Gastroesophageal sphincter (tissue), 4 donors: ENCODE results near the gene RASGRP4. TPM values are rescaled to one million over a fixed set of nuclear protein-coding genes. Genes with fewer than 3 reads are reported as not detected.

Experiments used
- ATAC-seq: fragments of 150-250 bp; one replicate; pipeline ENCODE4 v1.9.1; 2016; ENCODE audit warnings: mild to moderate bottlenecking, moderate library complexity
- H3K27ac ChIP-seq, 4 donors: fragments of 200-600 bp; sonication (generic) in 3 of 4; 1 replicate in 3 of 4; 2 replicates in 1 of 4; pipeline ENCODE4 v1.5.1; 2016 to 2019
- H3K27me3 ChIP-seq: fragments of 200-600 bp; sonication (generic); one replicate; pipeline ENCODE4 v1.5.1; 2019
- H3K36me3 ChIP-seq, 2 donors: fragments of 200-600 bp; sonication (generic); one replicate each; pipeline ENCODE4 v1.5.1; 2019; ENCODE audit warnings: control low read depth in 1 of 2
- H3K4me1 ChIP-seq, 3 donors: fragments of 200-600 bp; sonication (generic); 1 replicate in 2 of 3; 2 replicates in 1 of 3; pipeline ENCODE4 v1.5.1; 2016 to 2019; ENCODE audit warnings: control low read depth in 2 of 3
- H3K4me3 ChIP-seq, 2 donors: fragments of 200-600 bp; sonication (generic); one replicate each; pipeline ENCODE4 v1.5.1; 2019; ENCODE audit warnings: mild to moderate bottlenecking in 1 of 2, moderate library complexity in 1 of 2
- H3K9me3 ChIP-seq, 3 donors: fragments of 200-600 bp; sonication (generic); one replicate each; pipeline ENCODE4 v1.5.1; 2017 to 2019; ENCODE audit warnings: control low read depth in 2 of 3
- EP300 ChIP-seq: sonication (generic); formaldehyde crosslinking; IDR thresholded peaks from one replicate; pipeline ENCODE4 v1.6.1; 2017; ENCODE audit warnings: antibody characterized with exemption, mild to moderate bottlenecking
- POLR2A ChIP-seq, 2 donors: fragments of 450-650 bp; IDR thresholded peaks; one replicate each; pipeline ENCODE4 v1.6.1; 2017; ENCODE audit warnings: antibody characterized with exemption in 2 of 2, mild to moderate bottlenecking in 2 of 2, moderate library complexity in 1 of 2
- POLR2AphosphoS5 ChIP-seq: sonication (generic); formaldehyde crosslinking; IDR thresholded peaks from one replicate; pipeline ENCODE4 v1.6.1; 2017; ENCODE audit warnings: antibody characterized with exemption
- WGBS, 2 donors: methylation state at CpG; one replicate each; pipeline ENCODE4 v1.1.5; 2018; ENCODE audit warnings: low coverage in 1 of 2; 5-methylcytosine and 5-hydroxymethylcytosine counted together
- total RNA-seq, 4 donors: library from RNA; depleted of rRNA; stranded (reverse); fragments of >200 nt; gene quantifications; one replicate each; pipeline ENCODE4 v1.1.0, GENCODE V29; 2016
- TF ChIP-seq, protein P1 (sequence below), 4 experiments: fragments of 200-600 bp in 2 of 4; fragments of 450-650 bp in 2 of 4; sonication (generic) in 1 of 4; IDR thresholded peaks; one replicate each; pipeline ENCODE4 v1.5.1; 2017 to 2019; ENCODE audit warnings: antibody characterized with exemption in 4 of 4, mild to moderate bottlenecking in 2 of 4, moderate library complexity in 2 of 4

Gene RASGRP4
- total RNA-seq, 4 donors from 2014 or later, result 1.2 to 4.7 (median 4.0) TPM

DNA sequence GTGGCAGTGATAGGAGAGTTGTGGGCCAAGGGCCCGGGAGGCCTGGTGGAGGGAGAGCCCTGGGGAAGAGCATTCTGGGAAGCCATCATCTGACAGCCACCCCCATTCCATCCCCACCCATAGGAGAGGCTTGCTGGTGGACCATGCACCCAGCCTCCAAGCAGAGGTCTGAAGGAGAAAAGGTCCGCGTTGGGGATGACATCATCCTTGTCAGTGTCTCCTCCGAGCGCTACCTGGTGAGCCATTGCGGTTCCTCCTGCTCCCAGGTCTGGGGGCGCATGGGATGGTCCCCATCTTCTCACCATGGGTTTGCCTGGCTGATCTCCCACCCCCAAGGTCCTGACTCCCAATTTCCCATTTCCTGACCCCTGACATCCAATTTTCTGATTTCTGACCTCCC is 18.0 kb upstream of the RASGRP4 start:
- no peak for ATAC-seq
- H3K36me3 ChIP-seq, result no peaks in the 10 kb centered on the region
- 83% methylated on average over 2 of the region's 7 CpGs; no CpG with 5 or more reads in 1 of the 2 donors for WGBS, 2 donors
- no peak overlapping the region for H3K27ac ChIP-seq
- no peak overlapping the region for H3K4me3 ChIP-seq
- TF ChIP-seq, protein P1, sequence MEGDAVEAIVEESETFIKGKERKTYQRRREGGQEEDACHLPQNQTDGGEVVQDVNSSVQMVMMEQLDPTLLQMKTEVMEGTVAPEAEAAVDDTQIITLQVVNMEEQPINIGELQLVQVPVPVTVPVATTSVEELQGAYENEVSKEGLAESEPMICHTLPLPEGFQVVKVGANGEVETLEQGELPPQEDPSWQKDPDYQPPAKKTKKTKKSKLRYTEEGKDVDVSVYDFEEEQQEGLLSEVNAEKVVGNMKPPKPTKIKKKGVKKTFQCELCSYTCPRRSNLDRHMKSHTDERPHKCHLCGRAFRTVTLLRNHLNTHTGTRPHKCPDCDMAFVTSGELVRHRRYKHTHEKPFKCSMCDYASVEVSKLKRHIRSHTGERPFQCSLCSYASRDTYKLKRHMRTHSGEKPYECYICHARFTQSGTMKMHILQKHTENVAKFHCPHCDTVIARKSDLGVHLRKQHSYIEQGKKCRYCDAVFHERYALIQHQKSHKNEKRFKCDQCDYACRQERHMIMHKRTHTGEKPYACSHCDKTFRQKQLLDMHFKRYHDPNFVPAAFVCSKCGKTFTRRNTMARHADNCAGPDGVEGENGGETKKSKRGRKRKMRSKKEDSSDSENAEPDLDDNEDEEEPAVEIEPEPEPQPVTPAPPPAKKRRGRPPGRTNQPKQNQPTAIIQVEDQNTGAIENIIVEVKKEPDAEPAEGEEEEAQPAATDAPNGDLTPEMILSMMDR (IDR thresholded peaks at IDR 0.05), result no peak
- TF ChIP-seq EP300 (no peak), POLR2AphosphoS5 (no peak), POLR2A (IDR thresholded peaks at IDR 0.05) (no peak)
- no peaks in the 10 kb centered on the region for H3K4me1 ChIP-seq
- peaks cover 36% of the 10 kb centered on the region for H3K27me3 ChIP-seq
- H3K9me3 ChIP-seq, result no peaks in the 10 kb centered on the region

GRCh38 chr19:38443458-38443999 is 17.5 kb upstream of the RASGRP4 start:
- Histone ChIP-seq H3K4me3 (no peak overlapping the region), H3K4me1 (no peaks in the 10 kb centered on the region), H3K36me3 (no peaks in the 10 kb centered on the region), H3K9me3 (no peaks in the 10 kb centered on the region), H3K27me3 (peaks cover 40% of the 10 kb centered on the region), H3K27ac (no peak overlapping the region)
- 78% methylated on average over 8 of the region's 15 CpGs; no CpG with 5 or more reads in 1 of the 2 donors for WGBS, 2 donors
- ATAC-seq, result no peak
- TF ChIP-seq, protein P1 (IDR thresholded peaks at IDR 0.05), result no peak
- TF ChIP-seq POLR2A (IDR thresholded peaks at IDR 0.05), result no peak
- no peak for TF ChIP-seq POLR2AphosphoS5
- TF ChIP-seq EP300, result no peak

DNA sequence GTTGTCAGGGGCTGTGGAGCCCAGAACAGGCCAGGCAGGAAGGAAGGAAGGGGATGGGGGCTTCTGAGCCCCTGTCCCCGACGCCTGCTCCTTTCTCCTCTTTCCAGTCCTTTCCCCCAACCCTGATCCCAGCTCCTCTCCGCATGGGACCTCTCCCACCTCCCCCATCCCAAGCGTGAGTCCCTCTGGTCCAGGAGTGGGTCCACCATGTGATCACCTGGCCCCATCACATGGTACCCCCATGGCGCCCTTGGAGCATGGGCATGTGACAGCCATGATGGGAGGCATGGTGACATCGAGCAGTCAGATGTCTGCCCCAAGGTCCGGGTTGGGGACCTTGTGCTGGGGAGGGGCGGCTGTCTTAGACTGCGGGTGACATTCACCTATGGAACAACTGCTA is 16.7 kb upstream of the RASGRP4 start:
- H3K4me3 ChIP-seq, result no peak overlapping the region
- ATAC-seq, result no peak
- no peaks in the 10 kb centered on the region for H3K36me3 ChIP-seq
- 43 to 67% methylated on average over 1 to 2 of the region's 9 CpGs for WGBS, 2 donors
- H3K9me3 ChIP-seq, result no peaks in the 10 kb centered on the region
- H3K27me3 ChIP-seq, result peaks cover 48% of the 10 kb centered on the region
- H3K27ac ChIP-seq, result no peak overlapping the region
- TF ChIP-seq, protein P1 (IDR thresholded peaks at IDR 0.05), result no peak
- TF ChIP-seq POLR2A (IDR thresholded peaks at IDR 0.05) (no peak), POLR2AphosphoS5 (no peak), EP300 (no peak)
- H3K4me1 ChIP-seq, result no peaks in the 10 kb centered on the region

DNA sequence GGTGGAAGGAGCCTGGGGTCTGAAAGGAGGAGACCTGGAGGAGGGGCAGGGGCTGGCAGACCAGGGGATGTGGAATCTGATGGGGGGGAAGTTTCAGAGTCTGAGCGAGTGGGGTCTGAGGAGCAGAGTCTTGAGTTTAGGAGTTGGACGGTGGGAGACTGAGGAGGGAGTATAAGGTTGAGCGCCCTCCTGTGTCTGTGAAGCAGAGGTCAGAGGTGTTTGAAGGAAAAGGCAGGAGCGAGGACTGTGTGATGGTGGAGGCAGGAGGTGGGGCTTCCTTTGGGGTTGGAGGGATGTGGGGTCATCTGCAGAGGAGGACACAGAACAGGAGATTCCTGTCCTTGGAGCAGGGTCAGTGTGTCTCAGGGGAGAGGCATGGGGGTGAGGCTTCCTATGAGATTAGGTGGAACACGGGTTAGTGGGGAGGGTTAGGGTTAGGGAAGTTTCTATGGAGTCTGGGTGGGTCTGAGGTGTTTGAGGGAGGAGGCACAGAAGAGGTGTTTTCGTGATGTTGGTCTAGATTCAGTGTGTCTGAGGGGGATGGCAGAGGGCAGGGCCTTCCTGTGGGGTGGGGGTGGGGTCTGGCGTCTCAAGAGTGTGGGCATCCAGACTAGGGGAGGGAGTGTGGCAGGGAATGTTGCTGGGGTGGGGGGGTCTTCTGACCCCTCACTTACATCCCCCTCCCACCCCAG is 15.8 kb upstream of the RASGRP4 start:
- H3K27ac ChIP-seq, result no peak overlapping the region
- ATAC-seq, result no peak
- H3K36me3 ChIP-seq, result no peaks in the 10 kb centered on the region
- no peaks in the 10 kb centered on the region for H3K9me3 ChIP-seq
- no peak overlapping the region for H3K4me3 ChIP-seq
- peaks cover 56% of the 10 kb centered on the region for H3K27me3 ChIP-seq
- H3K4me1 ChIP-seq, result no peaks in the 10 kb centered on the region
- no peak for TF ChIP-seq POLR2AphosphoS5
- TF ChIP-seq, protein P1 (IDR thresholded peaks at IDR 0.05), result no peak
- no peak for TF ChIP-seq POLR2A (IDR thresholded peaks at IDR 0.05)
- TF ChIP-seq EP300, result no peak
- 34 to 47% methylated on average over 5 to 6 of the region's 7 CpGs for WGBS, 2 donors

DNA sequence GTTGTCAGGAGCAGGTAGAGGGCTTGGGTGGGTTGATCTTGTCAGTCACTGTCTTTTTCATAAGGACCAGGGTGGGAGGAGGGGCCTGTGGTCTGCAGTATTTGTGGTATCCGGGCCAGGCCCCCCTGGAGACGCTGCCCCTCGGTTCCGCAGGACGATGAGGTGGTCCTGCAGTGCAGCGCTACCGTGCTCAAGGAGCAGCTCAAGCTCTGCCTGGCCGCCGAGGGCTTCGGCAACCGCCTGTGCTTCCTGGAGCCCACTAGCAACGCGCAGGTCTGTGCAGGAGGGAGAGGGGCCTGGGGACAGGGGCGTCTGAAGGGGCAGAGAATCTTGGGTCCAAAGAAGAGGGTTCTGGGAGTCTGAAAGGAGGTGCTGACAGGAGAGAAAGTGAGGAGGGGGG is 14.6 kb upstream of the RASGRP4 start:
- Histone ChIP-seq H3K27ac (no peak overlapping the region), H3K4me1 (no peaks in the 10 kb centered on the region), H3K9me3 (no peaks in the 10 kb centered on the region), H3K27me3 (peaks cover 68% of the 10 kb centered on the region), H3K4me3 (no peak overlapping the region), H3K36me3 (no peaks in the 10 kb centered on the region)
- TF ChIP-seq, protein P1 (IDR thresholded peaks at IDR 0.05), result no peak
- no peak for TF ChIP-seq POLR2AphosphoS5
- no peak for TF ChIP-seq EP300
- no peak for TF ChIP-seq POLR2A (IDR thresholded peaks at IDR 0.05)
- WGBS, 2 donors, result 55 to 70% methylated on average over 3 to 5 of the region's 14 CpGs
- ATAC-seq, result no peak
